HG03439 (cell line): ENCODE measurements around the gene BTNL8.
"Not testable (repeated sequence)": the region's sequence is repeated elsewhere in the genome, so short reads cannot be mapped to it uniquely, and the experiment has no call there.

Experiments used
- ATAC-seq: cut with Tn5 transposase; IDR thresholded peaks from one replicate; pipeline ENCODE4 v1.9.1; 2021; ENCODE audit warnings: mild to moderate bottlenecking, moderate library complexity; ENCODE audit not compliant: unreplicated experiment

Gene BTNL8

DNA sequence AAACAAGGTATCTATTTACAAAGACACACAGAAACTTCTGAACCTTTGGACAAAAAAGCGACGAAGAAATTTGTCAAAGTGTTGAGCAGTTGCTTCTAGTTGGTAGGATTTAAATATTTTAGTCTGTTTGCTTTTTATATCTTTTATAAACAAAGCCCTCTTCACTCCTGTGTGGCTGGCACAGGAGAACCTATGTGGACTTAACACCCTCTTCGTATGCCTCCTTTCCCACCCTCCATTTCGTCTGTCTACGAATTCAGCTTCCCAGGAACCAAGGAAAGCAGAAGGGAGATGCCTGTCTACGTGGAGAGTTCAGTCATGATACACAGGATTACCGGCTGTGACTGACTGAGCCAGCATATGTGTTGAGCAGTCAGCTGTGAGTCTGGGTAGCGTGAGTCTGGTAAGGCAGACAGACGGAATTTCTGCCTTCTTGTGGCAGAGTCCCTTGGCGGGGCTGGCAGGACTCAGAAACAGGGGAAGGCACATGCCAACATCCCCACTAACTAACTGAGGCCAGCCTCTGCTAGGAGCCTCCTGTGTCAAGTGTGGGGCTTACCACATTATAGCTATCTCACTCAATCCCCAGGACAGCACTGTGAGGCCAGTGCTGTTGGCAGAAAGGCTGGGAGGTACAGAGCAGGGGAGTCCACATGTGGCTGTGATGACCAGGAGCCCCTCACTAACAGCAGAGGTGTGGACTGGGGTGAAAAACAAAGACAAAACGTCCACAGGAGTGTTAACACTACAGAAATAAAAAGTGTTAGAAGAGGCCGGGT lies 24.0 kb upstream of the BTNL8 start:
- ATAC-seq: no peak

DNA sequence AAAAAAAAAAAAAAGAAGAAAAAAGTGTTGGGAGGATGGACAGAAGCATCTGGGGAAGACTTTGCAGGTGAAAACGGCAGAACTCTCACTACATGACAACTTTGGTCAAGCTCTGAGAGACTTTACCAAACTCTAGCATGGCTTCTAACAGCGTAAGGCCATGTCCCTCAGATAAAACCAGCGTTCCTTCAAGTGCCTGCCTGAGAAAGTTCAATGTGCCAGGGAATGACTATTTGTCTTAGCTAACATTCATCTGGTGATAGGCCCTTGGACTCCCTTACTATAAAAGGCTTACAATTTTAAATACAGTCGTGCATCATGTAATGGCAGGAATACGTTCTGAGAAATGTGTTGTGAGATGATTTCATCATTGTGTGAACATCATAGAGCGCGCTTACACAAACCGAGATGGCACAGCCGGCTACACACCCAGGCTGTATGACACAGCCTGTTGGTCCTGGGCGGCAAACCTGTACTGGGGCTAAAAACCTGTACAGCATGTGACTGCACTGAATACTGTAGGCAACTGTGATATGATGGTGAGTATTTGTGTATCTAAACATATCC lies 23.0 kb upstream of the BTNL8 start:
- no peak for ATAC-seq

DNA sequence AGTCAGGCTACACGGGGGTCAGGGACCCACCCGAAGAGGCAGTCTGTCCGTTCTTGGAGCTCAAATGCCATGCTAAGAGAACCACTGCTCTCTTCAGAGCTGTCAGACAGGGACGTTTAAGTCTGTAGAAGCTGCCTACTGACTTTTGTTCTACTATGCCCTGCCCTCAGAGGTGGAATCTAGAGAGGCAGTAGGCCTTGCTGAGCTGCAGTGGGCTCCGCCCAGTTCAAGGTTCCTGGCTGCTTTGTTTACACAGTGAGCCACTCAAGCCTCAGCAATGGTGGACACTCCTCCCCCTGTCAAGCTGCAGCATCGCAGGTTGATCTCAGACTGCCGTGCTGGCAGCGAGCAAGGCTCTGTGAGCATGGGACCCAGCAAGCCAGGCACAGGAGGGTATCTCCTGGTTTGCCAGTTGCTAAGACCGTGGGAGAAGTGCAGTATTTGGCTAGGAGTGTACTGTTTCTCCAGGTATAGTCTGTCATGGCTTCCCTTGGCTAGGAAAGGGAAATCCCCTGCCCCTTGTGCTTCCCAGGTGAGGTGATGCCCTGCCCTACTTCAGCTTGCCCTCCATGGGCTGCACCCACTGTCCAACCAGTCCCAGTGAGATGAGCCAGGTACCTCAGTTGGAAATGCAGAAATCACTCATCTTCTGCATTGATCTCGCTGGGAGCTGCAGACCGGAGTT lies 13.0 kb upstream of the BTNL8 start:
- ATAC-seq: not testable (repeated sequence)

DNA sequence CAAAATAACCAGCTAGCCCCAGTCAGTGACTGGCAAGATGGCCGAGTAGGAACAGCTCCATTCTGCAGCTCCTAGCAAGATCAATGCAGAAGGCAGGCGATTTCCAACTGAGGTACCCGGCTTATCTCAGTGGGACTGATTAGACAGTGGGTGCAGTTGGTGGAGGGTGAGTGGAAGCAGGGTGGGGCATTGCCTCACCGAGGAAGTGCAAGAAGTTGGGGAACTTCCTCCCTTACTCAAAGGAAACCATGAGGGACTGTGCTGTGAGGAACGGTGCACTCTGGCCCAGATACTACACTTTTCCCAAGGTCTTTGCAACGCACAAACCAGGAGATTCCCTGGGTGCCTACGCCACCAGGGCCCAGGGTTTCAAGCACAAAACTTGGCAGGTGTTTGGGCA lies 9.6 kb upstream of the BTNL8 start:
- no peak for ATAC-seq

DNA sequence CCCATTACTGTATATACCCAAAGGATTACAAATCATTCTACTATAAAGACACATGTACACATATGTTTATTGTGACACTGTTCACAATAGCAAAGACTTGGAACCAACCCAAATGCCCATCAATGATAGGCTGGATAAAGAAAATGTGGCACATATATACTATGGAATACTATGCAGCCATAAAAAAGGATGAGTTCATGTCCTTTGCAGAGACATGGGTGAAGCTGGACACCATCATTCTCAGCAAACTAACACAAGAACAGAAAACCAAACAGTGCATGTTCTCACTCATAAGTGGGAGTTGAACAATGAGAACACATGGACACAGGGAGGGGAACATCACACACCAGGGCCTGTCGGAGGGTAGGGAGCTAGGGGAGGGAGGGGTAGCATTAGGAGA lies 3.6 kb upstream of the BTNL8 start:
- ATAC-seq: not testable (repeated sequence)

DNA sequence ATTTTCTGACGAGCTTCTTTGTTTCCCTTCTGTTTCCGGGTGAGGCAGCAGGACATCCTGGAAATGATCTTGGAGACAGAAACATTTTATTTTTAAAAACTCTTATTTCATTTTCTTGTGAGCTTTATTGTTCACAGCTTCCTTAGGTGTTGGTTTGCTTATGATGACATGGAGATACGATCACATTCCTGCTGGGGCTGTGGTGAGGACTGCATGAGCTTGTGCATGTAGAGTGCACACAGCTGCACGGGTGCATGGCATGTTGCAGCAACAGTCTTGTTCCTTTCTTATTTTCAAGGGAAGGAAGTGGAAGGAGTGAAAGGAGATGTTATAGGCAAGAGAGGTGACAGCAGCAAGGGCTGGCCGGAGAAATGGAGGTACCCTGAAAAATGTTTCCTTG lies 1.2 kb downstream of the BTNL8 start:
- ATAC-seq: no peak

DNA sequence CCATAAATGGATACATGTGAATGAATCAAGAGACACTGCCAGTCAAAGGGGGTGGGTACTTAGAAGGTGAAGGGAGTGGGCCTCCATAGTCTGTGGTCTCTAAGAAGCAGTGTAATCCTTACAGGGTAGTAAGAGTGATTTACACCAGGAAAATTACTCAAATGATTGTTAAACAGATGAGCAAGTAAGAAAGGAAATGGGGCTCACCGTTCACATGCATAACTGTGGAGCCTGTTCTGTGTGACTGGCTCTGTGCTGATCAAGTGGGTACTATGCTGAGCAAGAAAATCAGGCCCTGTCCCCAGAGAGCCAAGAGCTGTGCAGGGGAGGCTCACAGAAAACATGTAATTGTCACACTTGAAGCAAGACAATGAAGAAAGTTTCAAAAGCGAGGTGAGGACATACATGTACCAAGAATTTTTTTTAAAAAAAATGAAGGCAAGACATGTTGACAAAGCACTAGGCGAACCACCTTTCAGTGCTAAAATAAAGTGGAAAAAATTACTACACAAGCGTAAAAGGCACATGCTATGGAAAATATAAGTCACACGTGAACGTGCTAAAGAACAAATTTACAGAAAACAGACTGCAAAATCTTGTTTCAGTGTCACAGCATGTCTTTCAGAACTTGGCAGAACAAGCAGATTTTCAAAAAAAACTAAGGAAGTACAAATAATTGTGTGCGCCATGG lies 2.5 kb downstream of the BTNL8 start:
- ATAC-seq: no peak

DNA sequence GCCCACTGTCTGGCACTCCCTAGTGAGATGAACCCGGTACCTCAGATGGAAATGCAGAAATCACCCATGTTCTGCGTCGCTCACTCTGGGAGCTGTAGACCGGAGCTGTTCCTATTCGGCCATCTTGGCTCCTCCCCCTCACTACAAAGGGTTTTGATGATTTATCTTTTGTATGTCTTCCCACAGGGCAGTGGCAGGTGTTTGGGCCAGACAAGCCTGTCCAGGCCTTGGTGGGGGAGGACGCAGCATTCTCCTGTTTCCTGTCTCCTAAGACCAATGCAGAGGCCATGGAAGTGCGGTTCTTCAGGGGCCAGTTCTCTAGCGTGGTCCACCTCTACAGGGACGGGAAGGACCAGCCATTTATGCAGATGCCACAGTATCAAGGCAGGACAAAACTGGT lies 9.4 kb downstream of the BTNL8 start:
- no peak for ATAC-seq

DNA sequence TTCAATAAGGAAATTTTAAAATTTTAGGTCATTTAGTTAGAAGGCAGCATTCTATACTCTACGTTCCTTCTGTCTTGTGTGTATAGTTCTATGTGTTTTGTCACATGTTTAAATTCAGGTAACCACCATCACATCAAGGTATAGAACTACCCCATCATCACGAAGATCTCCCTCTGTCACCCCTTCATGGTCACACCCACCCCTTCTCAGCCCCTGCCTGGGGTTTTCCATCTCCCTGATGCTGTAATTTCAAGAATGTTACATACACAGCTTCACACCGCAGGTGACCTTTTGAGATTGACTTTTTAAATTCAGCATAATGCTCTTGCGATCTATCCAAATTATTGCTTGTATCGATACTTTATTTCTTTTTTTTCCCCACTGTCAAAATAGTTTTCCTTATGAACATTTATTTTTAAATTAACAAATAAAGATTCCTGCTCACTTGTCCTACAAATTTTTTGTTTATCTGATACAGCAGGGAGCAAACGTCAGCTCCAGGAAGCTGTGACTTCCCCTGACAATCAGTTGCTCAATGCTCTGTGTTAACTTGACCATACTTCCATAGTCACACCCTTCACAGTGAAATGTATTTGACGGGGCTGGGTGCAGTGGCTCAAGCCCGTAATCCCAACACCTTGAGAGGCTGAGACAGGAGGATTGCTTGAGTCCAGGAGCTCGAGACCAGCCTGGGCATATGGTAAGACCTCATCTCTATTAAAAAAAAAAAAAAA lies 10.2 kb downstream of the BTNL8 start:
- ATAC-seq: no peak

DNA sequence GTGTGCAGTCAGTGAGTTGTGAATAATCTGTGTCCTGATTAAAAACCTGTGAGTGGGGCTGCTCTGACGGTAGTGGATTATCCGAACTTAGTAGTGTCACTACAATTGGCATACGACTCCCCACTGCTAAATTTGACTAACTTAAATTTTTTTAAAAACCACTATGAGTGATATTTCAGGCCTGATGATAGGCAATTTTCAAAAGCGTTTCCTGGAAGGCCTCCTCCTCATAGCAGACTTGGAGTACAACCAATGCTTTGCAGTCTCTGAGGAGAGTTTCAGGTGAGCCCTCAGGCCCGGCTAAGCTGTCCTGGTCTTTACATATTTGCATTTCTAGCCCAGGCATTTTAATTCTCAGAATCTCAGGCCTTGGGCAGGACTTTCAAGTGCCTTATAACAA lies 10.8 kb downstream of the BTNL8 start:
- ATAC-seq: no peak

DNA sequence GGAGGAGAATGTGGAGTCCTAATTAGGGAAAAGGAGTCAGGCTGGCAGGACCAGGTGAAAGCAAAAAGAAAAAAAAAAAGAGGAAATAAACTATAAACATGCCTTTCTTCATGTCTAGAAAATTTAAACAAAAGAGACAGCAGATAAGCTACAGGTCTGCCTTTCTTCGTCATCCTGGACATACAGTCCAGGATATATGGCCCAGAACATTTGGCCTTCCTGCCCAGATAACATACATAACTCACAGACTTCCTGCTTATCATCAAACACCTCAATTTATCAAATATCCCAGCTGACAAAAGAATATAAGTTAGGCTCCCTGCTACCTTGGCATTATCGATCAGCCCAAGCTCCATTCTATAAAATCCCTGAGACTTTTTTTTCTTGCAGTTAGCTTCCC lies 11.2 kb downstream of the BTNL8 start:
- no peak for ATAC-seq

DNA sequence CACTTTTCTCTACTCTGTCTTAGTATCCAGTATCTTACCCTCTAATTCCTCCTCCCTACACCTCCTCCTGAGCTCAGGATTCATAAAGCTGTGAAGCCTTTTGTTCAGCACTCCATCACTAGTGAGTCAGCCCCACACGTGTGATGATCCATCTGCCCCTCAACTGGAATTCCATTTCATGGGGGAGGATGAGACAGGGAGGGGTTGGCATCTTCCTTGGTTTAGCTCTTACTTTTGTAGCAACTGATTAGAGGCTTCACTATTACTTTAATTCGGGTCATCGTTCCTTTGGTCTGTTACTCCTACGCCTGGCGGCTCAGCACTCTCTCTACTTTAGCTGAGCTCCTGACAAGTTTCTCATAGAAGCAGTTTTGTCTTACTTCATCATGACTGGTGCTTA lies 11.8 kb downstream of the BTNL8 start:
- ATAC-seq: no peak

DNA sequence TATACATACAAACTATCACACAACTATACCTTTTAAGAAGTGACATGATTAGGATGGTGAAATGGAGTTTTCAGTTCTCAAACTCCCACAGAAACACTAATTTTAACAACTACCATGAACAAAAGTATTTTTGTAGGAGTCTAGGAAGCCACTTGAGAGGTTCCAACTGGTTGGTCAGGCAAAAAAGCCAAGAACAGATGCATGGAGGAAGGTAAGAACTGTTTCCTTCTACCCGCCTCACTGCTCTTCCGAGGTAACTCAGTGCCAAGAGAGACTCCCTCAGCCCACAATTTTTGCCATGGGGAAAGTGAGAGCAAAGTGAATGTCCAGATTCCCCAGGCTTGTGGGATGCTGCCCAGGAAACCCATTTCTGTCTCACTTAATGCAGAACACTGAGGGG lies 15.7 kb downstream of the BTNL8 start:
- ATAC-seq: no peak

DNA sequence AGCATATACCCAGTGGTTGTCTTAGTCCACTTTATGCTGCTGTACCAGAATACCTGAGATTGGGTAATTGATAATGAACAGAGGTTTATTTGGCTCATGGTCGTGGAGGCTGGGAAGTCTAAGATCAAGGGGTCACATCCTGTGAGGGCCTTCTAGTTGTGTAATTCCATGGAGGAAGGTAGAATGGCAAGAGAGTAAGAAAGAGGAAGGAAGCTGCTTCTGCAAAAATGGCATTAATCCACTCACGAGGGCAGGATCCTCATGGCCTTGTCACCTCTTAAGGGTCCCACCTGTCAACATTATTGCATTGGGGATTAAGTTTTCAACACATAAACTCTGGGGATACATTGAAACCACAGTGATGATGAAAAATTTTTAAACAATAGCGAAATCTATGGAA lies 17.0 kb downstream of the BTNL8 start:
- ATAC-seq: no peak

DNA sequence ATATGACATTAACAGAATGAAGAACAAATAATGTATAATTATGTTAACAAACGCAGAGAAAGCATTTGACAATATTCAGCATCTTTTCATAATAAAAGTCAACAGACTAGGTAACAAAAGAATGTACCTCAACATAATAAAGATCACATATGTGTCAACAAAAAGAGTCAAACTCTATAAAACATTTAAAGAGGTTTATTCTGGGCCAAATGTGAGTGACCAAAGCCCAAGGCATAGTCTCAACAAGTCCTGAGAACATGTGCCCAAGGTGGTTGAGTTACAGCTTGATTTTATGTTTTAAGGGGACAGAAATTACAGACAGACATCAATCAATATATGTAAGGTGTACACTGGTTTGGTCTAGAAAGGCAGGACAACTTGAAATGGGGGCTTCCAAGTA lies 19.4 kb downstream of the BTNL8 start:
- ATAC-seq: no peak

DNA sequence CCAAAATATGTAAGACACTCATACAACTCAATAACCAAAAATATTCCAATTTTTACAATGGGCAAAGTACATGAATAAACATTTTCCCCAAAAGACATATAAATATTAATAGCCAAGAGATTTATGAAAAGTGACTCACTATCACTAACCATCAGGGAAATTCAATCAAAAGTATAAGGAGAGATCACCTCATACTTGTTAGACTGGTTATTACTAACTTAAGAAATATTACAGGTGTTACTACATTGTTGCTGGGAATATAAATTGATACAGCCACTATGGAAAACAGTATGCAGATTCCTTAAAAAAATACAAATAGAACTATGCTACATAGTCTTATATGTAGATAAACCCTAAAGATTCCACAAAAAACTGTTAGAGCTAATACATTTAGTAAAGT lies 21.8 kb downstream of the BTNL8 start:
- no peak for ATAC-seq

DNA sequence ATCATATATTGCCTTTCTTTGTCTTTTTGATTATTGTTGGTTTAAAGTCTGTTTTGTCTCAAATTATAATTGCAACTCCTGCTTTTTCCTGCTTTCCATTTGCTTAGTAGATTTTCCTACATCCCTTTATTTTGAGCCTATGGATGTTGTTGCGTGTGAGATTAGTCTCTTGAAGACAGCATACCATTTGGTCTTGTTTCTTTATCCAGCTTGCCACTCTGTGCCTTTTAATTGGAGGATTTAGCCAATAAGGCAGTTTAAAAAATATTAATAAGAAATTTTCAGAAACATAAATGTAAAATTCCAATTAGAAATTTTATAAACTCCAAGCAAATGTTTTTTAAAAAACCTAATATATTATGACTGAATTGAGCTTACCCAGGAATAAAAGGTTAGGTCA lies 24.0 kb downstream of the BTNL8 start:
- ATAC-seq: no peak

DNA sequence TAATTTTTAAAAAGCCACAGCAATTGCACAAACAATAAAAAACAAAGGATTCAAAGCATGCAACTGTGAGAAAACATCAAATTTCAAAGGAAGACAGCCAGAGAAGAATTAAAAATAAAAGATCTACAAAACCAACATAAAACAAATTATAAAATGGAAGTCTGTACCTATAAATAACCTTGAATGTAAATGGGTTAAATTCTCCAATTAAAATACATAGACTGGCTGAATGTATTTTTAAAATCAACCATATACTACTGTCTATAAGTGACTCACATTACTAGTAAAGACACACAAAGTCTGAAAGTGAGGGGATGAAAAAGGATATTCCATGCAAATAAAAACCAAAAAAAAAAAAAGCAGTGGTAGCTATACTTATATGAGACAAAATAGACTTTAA lies 33.7 kb downstream of the BTNL8 start:
- no peak for ATAC-seq

DNA sequence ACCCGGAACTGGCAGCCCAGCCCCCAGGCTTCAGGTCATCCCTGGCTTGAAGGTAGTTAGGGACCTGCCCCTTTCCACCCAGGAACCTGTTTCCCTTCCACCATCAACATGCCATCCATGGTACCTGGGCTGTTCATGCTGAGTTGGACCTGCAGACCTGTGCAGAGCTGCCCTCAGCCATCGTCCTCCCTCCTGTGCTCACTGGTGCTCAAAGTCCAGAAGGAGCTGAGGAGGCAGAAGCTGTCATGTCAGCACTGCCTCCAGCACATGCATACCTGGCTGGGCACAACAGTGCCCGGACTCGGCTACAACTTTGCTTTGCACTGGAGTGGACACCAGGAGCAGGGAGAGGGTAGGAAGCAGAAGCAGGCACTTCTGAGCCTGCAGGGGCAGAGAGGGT lies 36.2 kb downstream of the BTNL8 start:
- ATAC-seq: no peak

DNA sequence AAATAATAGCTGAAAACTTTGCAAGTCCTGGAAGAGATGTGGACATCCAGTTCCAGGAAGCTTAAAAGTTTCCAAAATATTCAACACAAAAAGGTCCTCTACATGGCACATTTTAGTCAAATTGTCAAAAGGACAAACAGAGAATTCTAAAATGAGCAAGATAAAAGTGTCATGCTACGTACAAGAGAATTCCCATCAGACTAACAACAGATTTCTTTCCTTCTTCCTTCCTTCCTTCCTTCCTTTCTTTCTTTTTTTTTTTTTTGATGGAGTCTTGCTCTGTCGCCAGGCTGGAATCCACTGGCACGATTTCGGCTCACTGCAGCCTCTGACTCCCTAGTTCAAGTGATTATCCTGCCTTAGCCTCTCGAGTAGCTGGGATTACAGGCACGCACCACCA lies 39.3 kb downstream of the BTNL8 start:
- no peak for ATAC-seq

DNA sequence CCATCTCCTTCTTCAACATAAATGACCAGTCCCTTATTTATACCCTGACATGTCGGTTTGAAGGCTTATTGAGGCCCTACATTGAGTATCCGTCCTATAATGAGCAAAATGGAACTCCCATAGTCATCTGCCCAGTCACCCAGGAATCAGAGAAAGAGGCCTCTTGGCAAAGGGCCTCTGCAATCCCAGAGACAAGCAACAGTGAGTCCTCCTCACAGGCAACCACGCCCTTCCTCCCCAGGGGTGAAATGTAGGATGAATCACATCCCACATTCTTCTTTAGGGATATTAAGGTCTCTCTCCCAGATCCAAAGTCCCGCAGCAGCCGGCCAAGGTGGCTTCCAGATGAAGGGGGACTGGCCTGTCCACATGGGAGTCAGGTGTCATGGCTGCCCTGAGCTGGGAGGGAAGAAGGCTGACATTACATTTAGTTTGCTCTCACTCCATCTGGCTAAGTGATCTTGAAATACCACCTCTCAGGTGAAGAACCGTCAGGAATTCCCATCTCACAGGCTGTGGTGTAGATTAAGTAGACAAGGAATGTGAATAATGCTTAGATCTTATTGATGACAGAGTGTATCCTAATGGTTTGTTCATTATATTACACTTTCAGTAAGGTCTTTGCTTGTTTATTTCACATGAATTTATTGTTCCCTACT lies 51.5 kb downstream of the BTNL8 start:
- ATAC-seq: no peak
